ENCODE results near the gene COL1A1.

The COL1A1 gene

DNA sequence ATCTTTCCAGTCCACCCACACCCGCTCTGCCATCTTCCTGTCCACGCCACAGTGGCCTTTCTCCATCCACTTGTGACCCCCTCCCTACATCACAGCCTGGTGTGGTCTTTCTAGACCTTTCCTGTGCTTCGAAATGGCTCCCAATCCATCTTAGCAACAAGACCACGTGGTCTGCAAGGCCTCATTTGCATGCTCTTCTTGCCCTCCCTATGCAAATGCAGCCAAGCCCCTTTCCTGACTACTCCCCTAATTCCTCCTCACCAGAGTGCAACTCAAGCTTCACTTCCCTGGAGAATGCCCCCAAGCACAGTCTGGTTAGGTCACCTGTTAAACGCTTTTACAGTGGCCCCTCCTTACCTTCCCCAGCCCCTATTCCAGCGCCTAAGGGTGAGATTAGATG, 57.1 kb downstream of the COL1A1 start:
- DNase-seq (ENCODE audit: low spot score) (no peak), FAIRE-seq (no peak)

DNA sequence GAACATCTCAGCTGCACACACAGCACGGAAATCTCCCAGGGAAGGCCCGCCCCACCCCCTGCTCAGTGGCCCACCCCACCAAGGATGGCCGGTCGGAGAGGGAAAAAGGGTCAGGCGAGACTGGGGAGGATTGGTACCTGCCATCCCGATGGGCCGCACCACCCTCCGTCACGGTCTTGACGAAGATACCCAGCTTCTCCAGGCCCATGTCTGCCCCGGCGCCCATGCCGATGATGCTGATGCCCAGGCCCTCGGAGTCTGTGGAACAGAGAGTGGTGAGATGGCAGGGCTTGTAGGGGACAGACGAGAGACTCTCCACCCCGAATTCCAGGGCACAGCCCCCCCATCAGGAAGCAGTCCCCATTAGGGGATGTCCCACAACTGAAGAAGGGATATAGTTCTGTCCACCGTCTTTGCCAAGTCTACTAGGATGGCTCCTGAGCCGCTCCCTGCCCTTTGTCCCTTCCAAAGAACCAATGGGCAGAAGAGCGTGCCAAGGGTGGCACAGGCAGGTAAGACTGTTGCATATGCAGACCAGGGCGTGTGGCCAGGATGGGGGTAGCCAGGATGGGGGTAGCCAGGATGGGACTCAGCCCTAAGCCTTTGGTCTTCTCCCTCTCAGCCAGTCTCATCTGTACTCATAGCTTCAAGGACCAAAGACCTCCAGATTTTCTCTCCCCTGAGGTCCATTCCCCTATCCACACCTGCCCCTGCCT, 57.8 kb downstream of the COL1A1 start:
- FAIRE-seq (no peak), DNase-seq (ENCODE audit: low spot score) (no peak)

DNA sequence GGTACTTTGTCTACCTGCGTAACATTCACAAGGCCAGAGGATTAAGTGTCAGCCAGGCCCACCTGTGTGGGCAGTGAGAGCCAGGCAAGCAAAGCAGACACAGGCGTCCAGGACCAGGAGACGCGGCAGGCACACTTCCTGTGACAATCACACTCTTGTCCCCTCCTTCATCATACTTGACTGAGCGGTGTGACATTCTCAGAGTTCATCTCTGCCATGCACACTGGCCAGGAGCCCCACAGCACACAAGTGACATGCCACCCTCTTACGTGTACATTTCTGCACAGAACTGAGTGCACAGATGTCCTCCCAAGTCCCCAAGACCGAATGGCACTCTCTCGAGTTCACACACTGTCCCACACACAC, 59.7 kb downstream of the COL1A1 start:
- DNase-seq (ENCODE audit: low spot score) (no peak), FAIRE-seq (no peak)

DNA sequence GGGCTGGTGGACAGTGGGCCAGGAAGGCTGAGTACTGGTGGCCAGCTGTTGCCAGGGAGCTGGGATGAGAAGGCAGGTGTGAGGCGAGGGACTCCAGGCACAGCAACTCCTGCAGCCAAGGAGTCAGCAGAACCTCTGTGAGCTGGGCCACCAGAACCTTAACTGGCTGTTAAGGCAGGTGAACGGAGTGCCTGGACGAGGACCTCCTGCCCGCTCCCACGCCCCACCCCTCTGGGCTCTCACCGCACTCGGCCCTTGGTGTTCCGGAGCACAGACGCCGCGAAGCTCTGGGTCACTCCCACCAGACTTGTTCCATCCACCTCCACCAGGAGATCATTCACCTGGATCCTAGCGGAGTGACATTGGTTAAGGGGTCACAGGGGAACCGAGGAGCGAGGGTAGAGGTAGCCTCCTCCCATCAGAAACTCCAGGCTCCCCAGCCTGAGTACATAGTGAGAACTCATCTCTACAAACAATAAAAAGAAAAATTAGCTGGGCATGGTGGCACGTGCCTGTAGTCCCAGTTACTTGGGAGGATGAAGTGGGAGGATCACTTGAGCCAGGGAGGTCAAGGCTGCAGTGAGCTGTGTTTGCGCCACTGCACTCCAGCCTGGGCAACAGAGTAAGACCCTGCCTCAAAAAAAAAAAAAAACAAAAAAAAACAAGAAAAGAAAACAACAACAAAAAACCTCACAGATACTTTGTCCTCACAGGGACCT, 60.2 kb downstream of the COL1A1 start:
- DNase-seq (ENCODE audit: low spot score) (no peak), FAIRE-seq (no peak)

- FAIRE-seq (no peak), DNase-seq (ENCODE audit: low spot score) (peak; percentile 57)
These were observed 61.2 kb downstream of the COL1A1 start for GRCh38 chr17:50139950-50140885.

GRCh38 chr17:50139185-50139783, 62.1 kb downstream of the COL1A1 start:
- DNase-seq (ENCODE audit: low spot score) (no peak), FAIRE-seq (no peak)

DNA sequence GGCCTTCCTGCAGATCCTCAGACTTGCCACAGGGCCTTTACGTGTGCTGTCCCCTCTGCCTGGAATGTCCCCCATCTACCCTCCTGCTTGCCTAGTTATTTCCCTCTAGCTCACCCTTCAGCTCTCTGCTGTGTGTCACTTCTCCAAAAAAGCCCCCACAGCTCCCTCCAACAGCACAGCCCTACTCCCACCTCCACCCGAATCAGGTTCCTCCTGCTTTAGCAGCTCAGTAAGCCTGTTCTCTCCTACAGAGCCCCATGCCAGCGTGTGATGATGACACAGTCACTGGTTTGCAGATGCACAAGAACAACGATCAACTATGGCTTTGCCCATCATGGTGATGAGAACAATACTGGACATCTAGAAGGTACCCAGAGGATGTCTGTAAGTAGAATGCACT, 64.4 kb downstream of the COL1A1 start:
- no peak for FAIRE-seq

DNA sequence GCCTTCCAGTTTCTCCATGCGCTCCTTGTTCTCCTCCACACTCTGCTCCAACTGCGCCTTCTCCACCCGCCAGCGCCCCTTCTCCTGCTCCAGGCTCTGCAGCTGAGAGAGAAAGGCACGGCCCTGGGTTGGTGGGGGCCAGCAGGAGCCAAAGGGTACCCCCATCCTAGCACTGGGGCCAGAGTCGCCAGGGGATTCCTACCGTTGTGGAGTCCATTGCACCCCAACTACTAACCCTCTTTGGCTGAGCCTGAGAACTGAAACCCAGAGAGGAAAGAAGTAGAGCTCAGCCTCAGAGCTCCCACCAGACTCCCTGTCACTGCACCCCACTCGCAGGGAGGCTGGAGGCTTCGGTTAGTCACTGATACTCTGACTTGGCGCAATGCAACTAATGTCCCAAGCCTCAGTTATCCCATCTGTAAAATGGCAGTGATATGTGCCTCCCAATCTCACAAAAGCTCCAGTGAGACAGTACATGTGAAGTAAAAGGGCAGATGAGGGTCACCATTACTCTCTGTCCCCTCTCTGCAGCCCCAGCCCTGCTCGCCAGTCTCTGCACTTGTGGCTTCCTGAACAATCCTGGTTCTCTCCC, 65.2 kb downstream of the COL1A1 start:
- no peak for DNase-seq (ENCODE audit: low spot score)
- FAIRE-seq: no peak

More for the DNA sequence above, 64.4 kb downstream of the COL1A1 start:
- DNase-seq (ENCODE audit: low spot score): no peak

- no peak for FAIRE-seq
These were observed 65.9 kb downstream of the COL1A1 start for GRCh38 chr17:50135316-50136095.

DNA sequence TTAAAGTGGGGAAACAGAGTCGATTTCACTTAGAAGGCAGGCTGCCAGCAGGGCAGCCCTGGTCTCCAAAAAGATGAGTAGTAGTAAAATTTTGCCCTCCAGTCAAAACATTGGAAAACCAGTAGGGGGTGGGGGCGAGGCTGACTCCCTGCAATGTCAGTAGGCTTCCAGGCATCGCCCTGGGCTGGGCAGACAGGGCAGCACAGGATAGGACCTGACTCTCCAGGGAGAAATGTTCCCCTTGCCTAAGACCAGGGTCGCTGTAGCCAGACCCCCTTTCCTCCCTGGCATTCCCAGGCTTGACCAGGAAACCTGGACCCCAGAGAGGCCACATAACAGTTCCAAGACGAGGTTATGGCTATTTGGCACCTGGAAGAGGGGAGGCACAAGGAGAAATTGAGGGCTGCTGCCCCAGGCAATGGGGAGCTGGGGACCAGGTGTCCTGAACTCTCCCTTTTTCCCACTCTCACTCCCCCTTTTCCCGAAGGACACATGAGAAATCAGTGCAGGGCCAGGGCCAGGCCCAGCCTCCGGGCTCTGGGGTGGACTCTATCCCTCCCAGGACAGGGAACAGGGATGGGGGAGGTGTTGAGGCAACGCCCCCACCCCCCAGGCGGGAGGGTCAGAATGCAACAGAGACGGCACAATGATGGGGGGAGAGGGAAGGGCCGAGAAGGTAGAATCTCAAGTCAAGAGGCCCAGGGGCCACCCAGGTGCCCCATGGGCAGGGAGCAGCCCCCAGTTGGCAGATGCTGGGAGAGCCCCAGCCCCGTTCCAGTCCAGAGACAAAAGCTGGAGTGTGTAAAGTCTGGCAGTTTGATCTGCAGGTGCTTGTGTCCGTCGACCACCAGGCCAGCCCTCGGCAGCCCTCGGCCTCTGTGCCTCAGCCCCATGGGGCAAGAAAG, 67.0 kb downstream of the COL1A1 start:
- no peak for DNase-seq (ENCODE audit: low spot score)

More at GRCh38 chr17:50135316-50136095, 65.9 kb downstream of the COL1A1 start:
- no peak for DNase-seq (ENCODE audit: low spot score)

GRCh38 chr17:50133769-50134099, 67.7 kb downstream of the COL1A1 start:
- no peak for FAIRE-seq
- no peak for DNase-seq (ENCODE audit: low spot score)

More for the DNA sequence above, 67.0 kb downstream of the COL1A1 start:
- FAIRE-seq: no peak
